Measurements from ENCODE around the gene PYCR2. TPM values are rescaled to one million over a fixed set of nuclear protein-coding genes. Genes with fewer than 3 reads are reported as not detected.

PYCR2 gene
- polyA plus RNA-seq, 5 donors, result 47.9 to 72.6 (median 58.6) TPM

DNA sequence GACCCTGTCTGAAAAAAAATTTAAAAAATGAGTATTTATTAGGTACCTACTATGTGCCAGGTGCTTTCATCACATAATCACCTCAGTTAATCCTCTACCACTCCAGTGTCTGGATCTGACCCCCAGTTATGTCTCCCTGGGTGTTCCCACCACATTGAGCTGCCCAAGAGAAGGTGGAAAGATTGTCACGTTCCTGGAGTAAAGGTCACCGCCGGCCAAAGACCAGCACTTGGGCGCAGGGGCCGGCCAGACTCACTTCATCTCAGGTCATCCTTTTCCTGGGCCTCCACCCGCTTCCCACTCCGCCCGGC, 714 bp downstream of the PYCR2 start:
- no peak for DNase-seq

DNA sequence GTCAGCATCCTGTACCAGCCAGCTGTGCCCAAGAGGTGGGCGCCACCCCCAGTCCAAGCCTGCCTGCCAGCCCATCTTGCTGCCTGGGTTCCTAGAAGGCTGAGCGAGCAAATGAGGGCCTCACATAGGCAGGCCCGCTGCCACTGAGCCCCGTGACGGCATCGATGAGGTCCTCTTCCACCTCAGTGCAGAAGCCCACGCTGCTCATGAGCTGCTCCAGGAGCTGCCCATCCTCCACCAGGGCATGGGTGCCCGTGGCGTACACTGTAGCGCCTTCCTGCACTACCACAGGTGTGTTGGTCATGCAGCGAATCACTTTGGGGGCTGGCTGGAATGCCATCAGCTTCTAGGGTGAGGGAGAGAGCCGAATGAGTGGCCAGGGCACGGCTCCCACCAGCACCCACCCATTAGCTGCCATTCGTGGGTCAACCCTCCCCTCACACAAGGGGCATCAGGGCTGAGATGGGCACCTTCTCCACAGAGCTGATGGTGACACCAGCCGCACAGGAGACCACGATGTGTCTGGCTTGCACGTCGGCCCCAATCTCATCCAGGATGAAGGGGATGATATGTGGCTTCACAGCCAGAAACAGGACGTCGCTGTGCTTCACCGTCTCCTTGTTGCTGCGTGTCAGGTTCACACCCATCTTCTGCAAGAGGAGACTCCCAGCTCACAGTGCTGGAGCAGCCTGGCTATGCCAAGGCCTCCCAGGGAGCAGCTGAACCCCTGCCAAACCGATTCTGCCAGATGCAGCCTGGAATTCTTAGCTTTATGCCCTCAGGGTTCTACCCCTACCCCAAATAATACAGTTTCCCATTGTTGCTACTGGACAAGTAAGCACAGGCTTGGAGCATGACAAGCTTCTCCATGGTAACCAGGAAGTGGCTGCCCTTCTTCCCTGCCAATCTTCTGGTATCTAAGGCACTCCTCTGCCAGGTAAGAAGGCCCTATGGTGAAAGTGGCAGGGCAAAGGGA, 2.0 kb downstream of the PYCR2 start:
- DNase-seq, result no peak

DNA sequence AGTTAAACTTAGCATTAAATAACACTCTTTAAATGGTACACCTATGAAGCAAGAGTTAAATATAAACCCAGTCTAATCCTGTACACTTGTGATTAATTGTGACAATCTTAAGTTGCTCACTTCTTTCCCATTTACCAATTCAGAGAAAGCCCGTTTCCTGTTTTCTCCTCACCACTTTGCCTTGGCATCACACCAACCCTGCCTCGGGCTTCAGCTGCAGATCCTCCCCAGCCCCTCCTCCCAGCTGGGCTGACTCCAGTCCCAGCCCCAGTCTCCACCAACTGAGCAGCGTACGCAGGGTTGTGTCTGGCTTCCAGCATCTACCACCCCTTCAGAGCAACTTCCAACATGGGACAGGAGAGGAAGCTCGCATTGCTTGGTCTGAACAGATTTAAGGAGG, 4.1 kb downstream of the PYCR2 start:
- peak; percentile 63 to 69 for DNase-seq

DNA sequence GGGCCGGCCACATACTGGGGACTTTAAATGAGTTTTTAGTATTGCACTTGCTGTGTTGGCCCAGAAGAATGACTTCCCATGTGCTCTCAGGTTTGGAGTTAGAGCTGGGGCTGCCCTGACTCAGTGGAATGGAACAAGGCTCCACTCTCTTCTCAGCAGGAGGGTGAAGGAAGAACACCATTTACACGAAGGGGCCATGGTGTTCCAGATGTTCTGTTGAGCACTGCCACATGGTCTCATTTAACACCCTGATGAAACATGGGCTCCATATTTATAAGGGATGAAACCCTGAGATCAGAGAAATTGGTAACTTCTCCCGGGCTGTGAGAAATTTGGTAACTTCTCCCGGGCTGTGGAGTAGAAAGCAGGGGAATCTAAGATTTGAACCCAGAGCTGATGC, 5.8 kb downstream of the PYCR2 start:
- no peak for DNase-seq

DNA sequence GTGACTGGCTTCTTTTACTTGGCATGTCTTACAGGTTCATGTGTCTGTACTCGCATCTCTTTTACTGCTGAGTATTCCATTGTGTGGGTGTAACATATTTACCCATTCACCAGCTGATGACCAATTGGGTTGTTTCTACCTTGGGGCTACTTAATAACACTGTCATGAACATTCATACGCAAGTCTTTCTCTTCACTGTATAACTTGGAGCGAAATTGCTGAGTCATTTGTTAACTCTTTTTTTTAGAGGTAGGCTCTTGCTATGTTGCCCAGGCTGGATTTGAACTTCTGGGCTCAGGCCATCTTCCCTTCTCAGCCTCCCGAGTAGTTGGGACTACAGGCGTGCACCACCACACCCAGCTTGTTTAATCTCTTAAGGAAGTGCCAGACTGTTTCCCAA, 6.5 kb downstream of the PYCR2 start:
- DNase-seq, result no peak

DNA sequence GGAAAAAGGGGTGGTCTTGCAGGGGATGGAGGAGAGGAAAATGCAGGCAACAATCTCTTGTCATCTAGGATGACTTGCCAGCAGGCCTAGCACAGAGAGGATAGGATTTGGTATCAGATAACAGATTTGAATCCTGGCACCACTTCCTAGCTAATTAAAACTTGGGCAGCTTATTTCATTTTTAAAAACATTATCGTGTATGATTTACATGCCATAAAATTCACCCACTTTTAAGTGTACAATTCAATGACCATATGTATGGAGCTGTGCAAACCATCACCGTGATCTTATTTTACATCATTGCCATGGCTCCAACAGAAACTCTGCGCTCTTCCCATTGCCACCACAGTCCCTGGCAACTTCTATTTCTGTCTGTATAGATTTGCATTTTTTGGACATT, 6.9 kb downstream of the PYCR2 start:
- no peak for DNase-seq

DNA sequence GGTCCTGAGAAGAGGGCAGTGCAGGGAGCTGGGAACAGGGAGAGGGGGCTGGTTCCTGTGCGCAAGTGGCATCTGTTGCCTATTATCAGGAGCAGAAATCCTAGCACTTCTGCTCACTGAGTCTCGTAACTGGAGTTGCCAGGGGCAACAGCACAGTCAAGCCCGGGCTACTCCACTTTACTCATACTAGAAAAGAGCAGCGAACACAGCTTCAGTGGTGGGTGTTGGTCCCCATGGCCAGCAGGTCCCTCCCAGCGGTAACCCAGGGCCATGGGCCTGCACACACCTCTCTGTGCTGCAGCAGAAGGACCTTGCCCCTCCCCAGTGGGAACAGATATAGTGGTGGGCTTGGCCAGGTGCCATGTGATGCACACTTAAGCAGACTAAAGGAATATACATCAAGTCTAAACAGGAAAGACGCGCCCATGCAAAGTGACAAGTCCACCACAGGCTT, 8.5 kb downstream of the PYCR2 start:
- no peak for DNase-seq

DNA sequence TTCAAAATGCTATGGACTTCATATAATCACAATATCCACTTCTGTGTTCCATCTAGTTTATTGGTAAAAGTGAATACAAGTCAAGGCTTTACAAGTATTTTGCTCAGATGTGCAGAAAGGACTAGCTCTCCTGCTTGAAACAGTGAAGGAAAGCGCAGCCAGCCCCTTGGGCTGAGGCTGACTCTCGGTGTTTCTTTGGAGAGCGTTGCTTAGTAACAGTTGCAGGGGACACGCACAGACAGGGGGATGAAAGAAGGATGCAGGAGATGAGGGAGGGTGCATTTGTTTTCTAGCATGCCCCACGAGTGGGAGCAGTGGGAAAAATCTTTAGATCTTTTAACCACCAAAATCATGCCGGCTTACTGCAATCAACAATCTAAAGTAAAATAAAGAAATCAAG, 9.1 kb downstream of the PYCR2 start:
- no peak for DNase-seq

DNA sequence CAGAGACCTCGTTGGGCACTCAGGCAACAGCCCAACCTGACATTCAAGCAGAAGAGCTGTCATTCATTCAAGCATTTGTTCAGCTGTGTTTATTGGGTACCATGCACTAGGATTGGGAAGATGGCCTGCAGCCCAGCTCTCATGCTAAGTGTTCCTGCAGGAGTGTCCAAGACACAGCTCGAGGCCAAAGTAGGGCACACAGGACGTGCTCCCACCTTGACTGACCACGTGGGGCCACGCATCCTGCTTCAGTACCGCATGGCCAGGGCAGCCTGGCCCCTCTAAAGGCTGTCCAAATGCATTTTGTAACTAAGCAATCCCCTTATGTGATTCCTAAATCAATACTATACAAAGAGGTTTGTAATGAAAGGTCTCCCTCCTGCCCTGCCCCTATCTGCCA, 9.7 kb downstream of the PYCR2 start:
- DNase-seq, result no peak

DNA sequence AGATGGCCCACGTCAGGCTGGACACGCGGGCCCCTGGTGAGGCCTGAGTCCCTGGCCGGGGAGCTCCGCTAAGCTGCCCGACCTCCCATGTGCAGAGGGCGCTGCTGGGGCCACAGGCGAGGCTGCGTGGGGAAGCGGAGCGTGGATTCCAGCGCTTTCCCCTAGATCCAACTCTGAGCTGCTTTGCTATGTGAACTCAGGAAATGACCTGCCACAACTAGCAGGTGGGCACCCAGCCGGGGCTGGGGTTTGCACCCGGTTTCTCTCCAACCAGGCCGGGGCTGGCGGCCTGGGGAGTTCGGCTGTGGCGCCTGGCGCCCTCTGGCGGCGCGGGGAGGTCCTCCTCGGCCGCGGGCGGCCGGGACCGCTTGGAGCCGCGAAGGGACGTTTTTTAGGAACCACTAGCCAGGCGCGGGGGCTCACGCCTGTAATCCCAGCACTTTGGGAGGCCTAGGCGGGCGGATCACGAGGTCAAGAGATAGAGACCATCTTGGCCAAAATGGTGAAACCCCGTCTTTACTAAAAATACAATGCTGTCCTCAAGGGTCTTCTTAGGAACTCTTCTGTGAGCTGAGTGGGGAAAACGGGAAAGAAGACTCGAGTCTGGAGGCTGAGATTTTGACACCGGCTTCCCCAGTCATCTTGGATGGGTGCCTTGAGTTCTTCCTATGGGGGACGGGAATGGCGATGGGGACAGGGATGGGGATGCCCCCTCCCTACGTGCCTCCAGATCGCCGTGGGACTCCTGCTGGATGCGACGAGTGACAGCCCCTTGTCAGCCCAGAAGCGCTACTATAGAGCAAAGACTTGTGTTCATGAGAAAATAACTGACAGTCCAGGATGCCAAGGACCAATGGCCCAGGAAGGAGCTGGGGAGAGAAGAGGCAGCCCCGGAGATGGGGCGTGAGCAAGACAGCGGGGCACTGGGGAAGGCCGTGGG, 12.6 kb downstream of the PYCR2 start:
- peak; percentile 58 to 71 for DNase-seq

DNA sequence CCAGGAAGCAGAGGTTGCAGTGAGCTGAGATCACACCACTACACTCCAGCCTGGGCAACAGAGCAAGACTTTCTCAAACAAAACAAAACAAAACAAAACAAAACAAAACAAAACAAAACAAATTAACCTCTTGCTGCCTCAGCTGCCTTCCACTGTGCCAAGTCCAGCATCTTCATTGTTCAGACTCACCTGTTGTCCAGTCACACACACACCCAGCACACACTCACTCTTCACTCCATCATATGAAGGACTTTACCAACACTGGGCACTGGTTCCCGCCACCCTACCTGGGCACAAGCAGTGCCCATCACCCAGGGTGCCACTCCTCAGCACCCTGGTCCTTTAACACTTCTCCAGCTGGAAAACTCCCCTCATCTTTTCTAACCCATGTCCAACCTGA, 14.6 kb downstream of the PYCR2 start:
- no peak for DNase-seq

DNA sequence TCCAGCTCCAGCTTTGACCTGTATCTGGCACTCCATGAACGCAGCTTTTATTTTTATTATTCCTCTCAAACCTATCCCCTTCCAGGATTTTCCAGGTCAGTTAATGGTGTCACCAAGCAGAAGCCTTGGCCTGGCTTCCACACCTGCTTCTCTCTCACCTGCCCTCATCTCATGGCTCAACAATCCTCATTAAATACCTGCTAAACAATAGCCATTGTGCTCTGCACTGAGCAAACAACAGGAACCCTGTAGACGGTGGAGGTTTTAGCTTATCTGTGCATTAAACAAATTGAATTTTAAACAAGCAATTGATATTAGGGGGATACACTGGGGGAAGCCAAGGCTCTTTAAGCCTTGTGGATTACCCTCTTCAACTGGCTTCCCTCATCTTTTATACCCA, 15.3 kb downstream of the PYCR2 start:
- no peak for DNase-seq

DNA sequence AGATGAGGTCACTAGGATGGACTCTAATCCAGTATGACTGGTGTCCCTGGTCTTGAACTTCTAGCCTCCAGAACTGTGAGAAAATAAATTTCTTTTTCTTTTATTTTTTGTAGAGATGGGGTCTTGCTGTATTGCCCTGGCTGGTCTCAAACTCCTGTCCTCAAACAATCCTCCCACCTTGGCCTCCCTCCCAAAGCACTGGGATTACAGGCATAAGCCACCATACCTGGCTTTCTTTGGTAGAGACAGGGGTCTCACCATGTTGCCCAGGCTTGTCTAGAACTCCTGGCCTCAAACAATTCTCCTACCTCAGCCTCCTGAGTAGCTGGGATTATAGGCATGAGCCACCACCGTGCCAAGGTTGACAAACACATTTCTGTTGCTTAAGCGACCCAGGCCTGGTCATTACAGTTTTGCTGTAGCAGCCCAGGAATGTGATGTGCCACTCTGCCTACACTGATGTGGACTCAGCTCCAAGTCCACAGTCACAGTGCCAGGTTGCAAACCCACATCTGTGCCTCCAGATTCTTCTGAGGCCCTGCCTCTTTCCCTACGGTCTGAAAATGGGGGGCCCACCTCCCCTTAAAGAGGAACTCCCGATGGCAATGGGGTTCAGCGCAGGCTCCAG, 15.9 kb downstream of the PYCR2 start:
- DNase-seq, result no peak

DNA sequence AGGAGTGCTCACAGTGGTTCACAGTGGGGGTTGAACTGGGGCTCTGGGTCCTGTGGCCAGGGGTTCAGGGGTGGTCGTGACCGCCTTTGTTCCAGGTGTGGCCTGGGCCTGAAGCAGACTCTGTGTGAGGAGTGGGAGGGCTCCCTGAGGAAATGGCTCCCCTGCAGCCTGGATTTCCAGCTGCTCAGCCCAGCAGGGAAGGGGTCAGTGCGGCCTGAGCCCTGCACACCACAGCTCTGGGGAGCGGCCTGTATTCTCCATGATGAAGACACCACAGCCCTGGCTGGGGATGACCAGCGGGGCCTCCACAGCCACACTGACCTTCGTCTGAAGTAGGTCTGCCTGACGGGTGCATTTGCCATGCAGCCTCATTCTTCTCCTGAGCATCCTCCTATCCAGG, 16.7 kb downstream of the PYCR2 start:
- no peak for DNase-seq

DNA sequence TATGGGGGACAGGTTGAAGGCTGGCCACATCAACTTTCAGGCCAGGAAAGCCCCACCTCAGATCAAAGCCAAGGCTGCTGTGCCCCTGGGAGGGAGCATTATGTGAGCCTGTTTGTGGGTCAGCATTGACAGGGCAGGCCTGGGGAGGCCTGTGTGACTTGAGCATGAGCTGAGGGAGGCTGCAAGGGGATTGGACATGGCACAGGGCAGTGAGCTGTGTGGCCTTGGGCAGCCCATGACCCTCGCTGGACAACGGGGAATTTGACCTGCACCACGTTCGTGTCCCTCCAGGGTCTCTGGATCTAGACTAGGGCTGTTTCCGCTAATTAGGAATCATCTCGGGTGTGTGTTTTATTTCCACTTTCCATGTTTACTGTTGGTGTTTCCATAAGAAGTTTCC, 17.6 kb downstream of the PYCR2 start:
- no peak for DNase-seq

DNA sequence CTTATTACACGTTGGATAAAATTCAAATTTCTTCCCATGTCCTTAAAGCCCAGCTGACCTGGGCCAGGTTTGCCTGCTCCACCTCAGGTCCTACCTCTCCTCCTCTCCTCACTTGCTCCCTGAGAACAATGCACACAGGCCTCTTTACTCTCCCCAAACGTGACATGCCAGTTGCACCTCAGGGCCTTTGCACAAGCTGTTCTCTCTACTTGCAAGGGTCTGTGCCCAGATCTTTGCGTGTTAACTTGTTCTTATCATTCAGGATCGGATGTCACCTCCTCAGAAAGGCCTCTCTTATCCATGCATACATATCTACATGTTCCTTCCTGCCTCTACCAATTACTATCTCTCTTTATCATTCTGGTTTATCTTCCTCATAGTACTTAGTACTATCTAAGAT, 20.4 kb downstream of the PYCR2 start:
- DNase-seq, result no peak

DNA sequence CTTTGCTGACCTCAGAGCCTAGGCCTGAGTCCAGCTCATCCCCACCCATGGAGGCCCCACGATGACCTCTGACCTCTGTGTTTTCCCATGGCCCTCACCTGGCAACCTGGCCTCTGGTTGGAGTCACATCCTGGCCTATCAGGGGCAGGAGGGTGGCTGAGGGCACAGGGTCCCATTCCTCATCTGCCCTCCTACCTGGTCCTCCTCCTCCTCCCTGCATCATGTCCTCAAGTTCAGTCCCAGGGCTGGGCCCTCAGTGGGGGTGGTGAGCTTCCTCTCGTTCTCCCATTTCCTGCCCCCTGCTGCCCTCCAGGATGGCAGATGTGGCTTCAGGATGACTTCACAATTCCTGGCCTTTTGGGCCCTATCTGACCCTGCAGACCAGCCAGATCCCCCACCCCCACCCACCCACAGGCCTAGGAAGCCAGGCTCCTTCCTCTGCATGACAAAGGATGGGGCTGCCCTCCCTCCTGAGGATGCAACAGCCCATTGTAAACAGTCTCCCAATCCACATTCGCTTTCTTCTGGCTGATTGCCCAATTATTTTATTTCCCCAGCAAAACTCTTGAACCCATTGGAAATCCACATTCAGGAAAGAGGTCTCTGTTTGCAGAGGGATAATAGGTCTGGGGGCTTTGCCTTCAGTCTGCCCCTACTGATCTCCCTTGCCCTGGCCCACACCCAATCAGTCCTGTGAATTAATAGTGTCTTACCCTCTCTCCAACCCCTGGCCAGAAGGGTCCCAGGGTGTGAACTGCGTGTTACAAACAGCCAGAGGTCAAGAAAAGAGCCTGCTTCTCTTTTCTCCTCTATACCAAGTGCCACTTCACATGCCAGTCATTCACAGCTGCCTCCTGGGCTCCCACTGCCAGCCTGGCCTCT, 24.8 kb downstream of the PYCR2 start:
- no peak for DNase-seq

DNA sequence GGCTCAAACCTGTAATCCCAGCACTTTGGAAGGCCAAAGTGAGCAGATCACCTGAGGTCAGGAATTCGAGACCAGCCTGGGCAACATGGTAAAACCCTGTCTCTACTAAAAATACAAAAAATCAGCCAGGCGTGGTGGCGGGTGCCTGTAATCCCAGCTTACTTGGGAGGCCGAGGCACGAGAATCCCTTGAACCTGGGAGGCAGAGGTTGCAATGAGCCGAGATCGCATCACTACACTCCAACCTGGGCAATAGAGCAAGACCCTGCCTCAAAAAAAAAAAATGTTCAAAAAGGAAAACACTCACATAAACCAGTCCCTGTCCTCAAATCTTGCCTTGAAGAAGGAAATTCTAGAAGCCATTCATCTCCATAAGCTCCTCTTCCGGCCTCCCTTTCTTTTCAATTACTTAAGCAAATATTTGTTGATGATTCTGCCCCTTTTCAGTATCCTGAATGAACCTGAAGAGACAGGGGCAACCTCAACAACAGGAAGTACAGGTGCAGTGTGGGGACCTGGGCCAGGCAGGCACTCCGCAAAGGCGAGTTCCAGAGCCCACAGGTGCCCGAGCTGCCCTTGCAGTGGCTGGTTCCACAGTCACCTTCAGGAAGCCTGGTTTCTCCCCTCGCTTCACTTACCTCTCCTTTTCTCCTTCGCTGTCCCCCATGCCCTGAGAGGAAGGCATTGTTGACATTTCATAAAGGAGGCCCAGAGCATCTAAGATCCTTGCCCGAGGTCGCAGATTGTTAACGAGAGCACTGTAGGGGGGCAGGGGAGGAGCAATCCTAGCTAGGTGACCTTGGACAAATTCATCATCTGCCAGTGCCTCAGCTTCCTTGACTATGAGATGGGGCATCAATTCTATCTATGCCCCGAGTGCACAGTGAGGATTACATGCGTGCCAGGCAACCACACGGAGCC, 26.2 kb downstream of the PYCR2 start:
- DNase-seq, result no peak

DNA sequence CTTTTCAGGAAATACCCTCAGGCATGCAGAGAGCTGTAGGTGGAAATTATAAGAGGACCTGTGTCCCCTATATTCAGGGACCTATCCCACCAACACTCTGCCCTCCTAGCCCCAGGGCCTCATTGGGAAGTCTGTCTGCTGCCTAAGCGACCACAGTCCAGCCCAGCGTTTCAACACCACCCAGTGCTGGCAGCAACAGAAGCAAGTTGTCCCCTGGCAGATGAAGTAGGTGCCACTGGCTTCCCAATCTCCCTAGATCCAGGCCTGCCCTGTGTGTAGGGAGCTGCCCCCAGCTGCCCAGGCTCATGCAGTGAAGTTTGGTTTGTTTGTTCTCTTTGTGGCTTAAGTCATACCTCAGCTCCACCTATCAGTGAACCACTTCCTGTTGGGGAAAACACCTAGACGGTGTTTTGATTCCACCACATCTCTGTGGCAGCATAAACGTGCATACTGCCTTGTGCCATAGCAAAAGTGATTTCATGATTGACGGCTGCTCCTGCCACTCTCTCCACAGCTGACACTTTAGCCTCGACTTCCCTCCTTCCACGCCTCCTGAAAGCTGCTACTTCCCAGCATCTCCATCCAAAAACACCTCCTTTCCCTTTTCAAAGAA, 27.0 kb downstream of the PYCR2 start:
- no peak for DNase-seq

DNA sequence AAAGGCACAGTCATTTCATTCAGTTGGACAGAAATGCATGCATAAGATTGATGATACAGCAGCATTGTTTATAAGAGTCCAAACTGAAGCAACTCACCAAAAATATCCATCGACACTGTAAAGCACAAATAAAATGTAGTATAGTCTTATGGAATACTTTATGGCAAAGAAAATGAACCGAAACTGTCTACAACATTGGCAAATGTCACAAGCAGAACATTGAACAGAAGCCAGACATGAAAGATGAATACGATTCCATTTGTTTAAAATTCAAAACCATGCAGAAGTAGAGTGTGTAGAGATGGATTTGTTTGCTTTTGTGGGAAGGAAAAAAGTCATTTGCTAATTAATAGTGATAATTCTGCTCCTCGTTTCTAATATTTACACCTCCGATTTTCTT, 27.6 kb downstream of the PYCR2 start:
- no peak for DNase-seq

Data from right lung (tissue), 5 donors.